Skeletal muscle satellite cell (primary cell): ENCODE results near the gene MAD1L1.
A peak's percentile ranks its signal among the peaks of the same experiment; 100 is the strongest.

Experiments
- H3K27me3 ChIP-seq: 2 replicates; pipeline ENCODE4 v1.7.0; 2013; ENCODE audit warnings: low read length; ENCODE audit not compliant: control insufficient read depth, insufficient read depth
- H3K36me3 ChIP-seq: 2 replicates; pipeline ENCODE4 v1.7.0; 2013; ENCODE audit warnings: mild to moderate bottlenecking, control low read depth, low read length; ENCODE audit not compliant: insufficient read depth
- H3K4me1 ChIP-seq: 2 replicates; pipeline ENCODE4 v1.7.0; 2013; ENCODE audit warnings: low read length; ENCODE audit not compliant: control insufficient read depth, insufficient read depth
- H3K4me2 ChIP-seq: 2 replicates; pipeline ENCODE4 v1.7.0; 2013; ENCODE audit warnings: mild to moderate bottlenecking, low read length
- H3K4me3 ChIP-seq: 2 replicates; pipeline ENCODE4 v1.7.0; 2013; ENCODE audit warnings: low read length
- H3K9ac ChIP-seq: 2 replicates; pipeline ENCODE4 v1.7.0; 2013; ENCODE audit warnings: mild to moderate bottlenecking, low read depth, low read length, moderate library complexity
- H3K9me3 ChIP-seq: replicated peaks from 2 replicates; pipeline ENCODE4 v1.7.0; 2013; ENCODE audit warnings: mild to moderate bottlenecking, control low read depth, low read length

MAD1L1 gene

GRCh38 chr7:2087744-2088143, 145.0 kb downstream of the MAD1L1 start:
- Histone ChIP-seq H3K9me3 (no peaks in the 10 kb centered on the region), H3K27me3 (no peaks in the 10 kb centered on the region), H3K4me3 (no peak overlapping the region), H3K36me3 (no peaks in the 10 kb centered on the region), H3K4me2 (no peak overlapping the region), H3K9ac (no peak overlapping the region), H3K4me1 (peaks cover 7% of the 10 kb centered on the region)

GRCh38 chr7:2086229-2086628, 146.5 kb downstream of the MAD1L1 start:
- no peaks in the 10 kb centered on the region for H3K9me3 ChIP-seq
- no peaks in the 10 kb centered on the region for H3K36me3 ChIP-seq
- no peaks in the 10 kb centered on the region for H3K27me3 ChIP-seq
- H3K4me3 ChIP-seq: no peak overlapping the region
- no peak overlapping the region for H3K9ac ChIP-seq
- H3K4me1 ChIP-seq: peaks cover 21% of the 10 kb centered on the region
- no peak overlapping the region for H3K4me2 ChIP-seq

- Histone ChIP-seq H3K4me2 (no peak overlapping the region), H3K27me3 (no peaks in the 10 kb centered on the region), H3K36me3 (no peaks in the 10 kb centered on the region), H3K4me1 (peaks cover 21% of the 10 kb centered on the region), H3K4me3 (no peak overlapping the region), H3K9ac (no peak overlapping the region), H3K9me3 (no peaks in the 10 kb centered on the region)
These were observed 146.9 kb downstream of the MAD1L1 start for GRCh38 chr7:2085804-2086203.

- H3K4me2 ChIP-seq: no peak overlapping the region
- H3K9ac ChIP-seq: no peak overlapping the region
- no peaks in the 10 kb centered on the region for H3K9me3 ChIP-seq
- H3K36me3 ChIP-seq: no peaks in the 10 kb centered on the region
- H3K4me1 ChIP-seq: peaks cover 21% of the 10 kb centered on the region
- no peak overlapping the region for H3K4me3 ChIP-seq
- no peaks in the 10 kb centered on the region for H3K27me3 ChIP-seq
These were observed 147.8 kb downstream of the MAD1L1 start for GRCh38 chr7:2084781-2085505.

GRCh38 chr7:2084331-2084730, 148.4 kb downstream of the MAD1L1 start:
- no peak overlapping the region for H3K9ac ChIP-seq
- no peak overlapping the region for H3K4me3 ChIP-seq
- no peak overlapping the region for H3K4me2 ChIP-seq
- H3K9me3 ChIP-seq: no peaks in the 10 kb centered on the region
- peaks cover 21% of the 10 kb centered on the region for H3K4me1 ChIP-seq
- no peaks in the 10 kb centered on the region for H3K36me3 ChIP-seq
- H3K27me3 ChIP-seq: no peaks in the 10 kb centered on the region

GRCh38 chr7:2083362-2083761, 149.4 kb downstream of the MAD1L1 start:
- Histone ChIP-seq H3K36me3 (no peaks in the 10 kb centered on the region), H3K4me3 (no peak overlapping the region), H3K27me3 (no peaks in the 10 kb centered on the region), H3K4me2 (no peak overlapping the region), H3K4me1 (peaks cover 21% of the 10 kb centered on the region), H3K9me3 (no peaks in the 10 kb centered on the region), H3K9ac (peak overlapping the region; percentile 71)

GRCh38 chr7:2082139-2082998, 150.4 kb downstream of the MAD1L1 start:
- Histone ChIP-seq H3K9ac (peak overlapping the region; percentile 71), H3K4me1 (peaks cover 21% of the 10 kb centered on the region), H3K4me2 (peak overlapping the region; percentile 57), H3K36me3 (no peaks in the 10 kb centered on the region), H3K4me3 (peak overlapping the region; percentile 11), H3K27me3 (no peaks in the 10 kb centered on the region), H3K9me3 (no peaks in the 10 kb centered on the region)

GRCh38 chr7:2081526-2082135, 151.1 kb downstream of the MAD1L1 start:
- peak overlapping the region; percentile 71 for H3K9ac ChIP-seq
- H3K4me1 ChIP-seq: peaks cover 21% of the 10 kb centered on the region
- no peaks in the 10 kb centered on the region for H3K27me3 ChIP-seq
- H3K9me3 ChIP-seq: no peaks in the 10 kb centered on the region
- H3K4me3 ChIP-seq: no peak overlapping the region
- H3K36me3 ChIP-seq: no peaks in the 10 kb centered on the region
- peak overlapping the region; percentile 57 for H3K4me2 ChIP-seq

GRCh38 chr7:2080477-2080876, 152.3 kb downstream of the MAD1L1 start:
- Histone ChIP-seq H3K27me3 (no peaks in the 10 kb centered on the region), H3K9ac (no peak overlapping the region), H3K9me3 (no peaks in the 10 kb centered on the region), H3K36me3 (no peaks in the 10 kb centered on the region), H3K4me3 (no peak overlapping the region), H3K4me1 (peaks cover 21% of the 10 kb centered on the region), H3K4me2 (no peak overlapping the region)

- no peak overlapping the region for H3K9ac ChIP-seq
- no peaks in the 10 kb centered on the region for H3K27me3 ChIP-seq
- H3K9me3 ChIP-seq: no peaks in the 10 kb centered on the region
- H3K4me3 ChIP-seq: no peak overlapping the region
- H3K4me2 ChIP-seq: no peak overlapping the region
- H3K36me3 ChIP-seq: no peaks in the 10 kb centered on the region
- H3K4me1 ChIP-seq: peaks cover 21% of the 10 kb centered on the region
These were observed 152.7 kb downstream of the MAD1L1 start for GRCh38 chr7:2080060-2080387.

- no peaks in the 10 kb centered on the region for H3K36me3 ChIP-seq
- H3K4me1 ChIP-seq: peaks cover 21% of the 10 kb centered on the region
- H3K9ac ChIP-seq: no peak overlapping the region
- no peak overlapping the region for H3K4me2 ChIP-seq
- no peaks in the 10 kb centered on the region for H3K9me3 ChIP-seq
- no peaks in the 10 kb centered on the region for H3K27me3 ChIP-seq
- no peak overlapping the region for H3K4me3 ChIP-seq
These were observed 153.2 kb downstream of the MAD1L1 start for GRCh38 chr7:2079332-2080059.
